Heart right ventricle (tissue), 16 donors: ENCODE results near the gene PSME1. TPM values are rescaled to one million over a fixed set of nuclear protein-coding genes. Genes with fewer than 3 reads are reported as not detected.
"Not testable (repeated sequence)": the region's sequence is repeated elsewhere in the genome, so short reads cannot be mapped to it uniquely, and the experiment has no call there.

Experiments used
- ATAC-seq, 8 donors: fragments of 200-7000 bp; cut with Tn5 transposase; one replicate each; pipeline ENCODE4 v1.9.1; 2020; ENCODE audit warnings: mild to moderate bottlenecking in 8 of 8, moderate library complexity in 8 of 8, moderate number of reproducible peaks in 1 of 8
- DNase-seq, 2 donors: peaks; one replicate each; pipeline ENCODE4 v3.0.0-alpha.2; 2020
- H3K27ac ChIP-seq, 10 donors: fragments of 200-600 bp; sonication (generic) in 2 of 10; one replicate each; pipeline versions ENCODE4 v1.5.0 to v1.8.0; 2020 to 2022; ENCODE audit warnings: mild to moderate bottlenecking in 3 of 10
- H3K27me3 ChIP-seq, 7 donors: fragments of 200-600 bp; one replicate each; pipeline ENCODE4 v1.8.0; 2021 to 2022; ENCODE audit warnings: mild to moderate bottlenecking in 2 of 7
- H3K36me3 ChIP-seq, 9 donors: fragments of 200-600 bp; sonication (generic) in 1 of 9; one replicate each; pipeline versions ENCODE4 v1.5.0 to v1.8.0; 2020 to 2022; ENCODE audit warnings: mild to moderate bottlenecking in 2 of 9
- H3K4me1 ChIP-seq, 9 donors: fragments of 200-600 bp; sonication (generic) in 1 of 9; one replicate each; pipeline versions ENCODE4 v1.5.0 to v1.8.0; 2020 to 2022; ENCODE audit warnings: mild to moderate bottlenecking in 4 of 9
- H3K4me3 ChIP-seq, 10 donors: fragments of 200-600 bp; sonication (generic) in 2 of 10; one replicate each; pipeline versions ENCODE4 v1.5.0 to v1.8.0; 2020 to 2022; ENCODE audit warnings: mild to moderate bottlenecking in 7 of 10, moderate library complexity in 2 of 10
- H3K9me3 ChIP-seq, 11 donors: fragments of 200-600 bp in 10 of 11; sonication (generic) in 2 of 11; one replicate each; pipeline versions ENCODE4 v1.5.0 to v1.8.0; 2013 to 2022; ENCODE audit warnings: mild to moderate bottlenecking in 2 of 11, control low read depth in 1 of 11, moderate library complexity in 1 of 11
- WGBS, 2 donors: extraction: QIAGEN DNeasy Blood & Tissue Kit; methylation state at CpG; one replicate each; pipeline ENCODE4 v1.1.7; 2013; ENCODE audit warnings: inconsistent platforms in 1 of 2; 5-methylcytosine and 5-hydroxymethylcytosine counted together
- intact Hi-C, 10 donors: fragments of 100-400 bp; cut with DNase I; formaldehyde crosslinking; loops; one replicate each; pipeline versions ENCODE4 v1.11.1 to v1.14.2; 2022
- polyA plus RNA-seq, 2 donors: library from polyadenylated mRNA; stranded (reverse); fragments of 200-250 nt; gene quantifications; one replicate each; pipeline ENCODE4 v1.2.3, GENCODE V29; 2013
- total RNA-seq, 10 donors: library from RNA; stranded (reverse); fragmentation: NEBNext Ultra II Directional in 3 of 10; extraction: Animal tissue kit (Norgen Biotek cat#: 25700) in 3 of 10; gene quantifications; one replicate each; pipeline versions ENCODE4 v1.2.1 to v1.2.4, GENCODE V29; 2021 to 2023
- TF ChIP-seq, protein P1 (sequence below), 9 donors: fragments of 200-600 bp; sonication (generic) in 2 of 9; IDR thresholded peaks; one replicate each; pipeline versions ENCODE4 v1.5.0 to v1.8.0; 2021 to 2022; ENCODE audit warnings: antibody characterized with exemption in 9 of 9, mild to moderate bottlenecking in 5 of 9, moderate library complexity in 1 of 9
- donor health status: Arrhythmogenic right ventricular cardiomyopathy.
- donor health status: ischemic (EF 13 %, LVEDD 7.1; RV severe dilation, severe dysfunction).
- donor health status: healthy with polysubstance abuse.
- donor health status: DM: no; HTN: yes; CAD: no.
- donor health status: DM: no; HTN: no; CAD: no.
- donor health status: ischemic (EF 25% LVEDD 6.9; RV normal size, moderate dysfunction).
- donor health status: ischemic (EF 25% LVEDD 5.7; RV mildly dilated, moderate dysfunction).
- donor health status: healthy.
- donor health status: DM: yes; HTN: yes; CAD: no.
- donor health status: Ischemic cardiomyopathy.
- donor health status: ischemic (EF 35%, LVEDD 5.7; RV mildly dilated, moderate dysfunction).
- donor health status: nonischemic (EF 11% LVEDD 7.7; RV severe dilation, severe dysfunction).
- donor health status: DM: yes; HTN: yes; CAD: no.
- donor health status: PGD.
- donor health status: ischemic (EF 29% LVEDD 5.4; RV normal size, mild dysfunction).
- donor health status: nonischemic (EF 23%, LVEDD 6.1; RV moderate dilation, normal function).

Gene PSME1
- total and polyA plus RNA-seq, 12 donors = 84.3 to 341 (median 103) TPM

DNA sequence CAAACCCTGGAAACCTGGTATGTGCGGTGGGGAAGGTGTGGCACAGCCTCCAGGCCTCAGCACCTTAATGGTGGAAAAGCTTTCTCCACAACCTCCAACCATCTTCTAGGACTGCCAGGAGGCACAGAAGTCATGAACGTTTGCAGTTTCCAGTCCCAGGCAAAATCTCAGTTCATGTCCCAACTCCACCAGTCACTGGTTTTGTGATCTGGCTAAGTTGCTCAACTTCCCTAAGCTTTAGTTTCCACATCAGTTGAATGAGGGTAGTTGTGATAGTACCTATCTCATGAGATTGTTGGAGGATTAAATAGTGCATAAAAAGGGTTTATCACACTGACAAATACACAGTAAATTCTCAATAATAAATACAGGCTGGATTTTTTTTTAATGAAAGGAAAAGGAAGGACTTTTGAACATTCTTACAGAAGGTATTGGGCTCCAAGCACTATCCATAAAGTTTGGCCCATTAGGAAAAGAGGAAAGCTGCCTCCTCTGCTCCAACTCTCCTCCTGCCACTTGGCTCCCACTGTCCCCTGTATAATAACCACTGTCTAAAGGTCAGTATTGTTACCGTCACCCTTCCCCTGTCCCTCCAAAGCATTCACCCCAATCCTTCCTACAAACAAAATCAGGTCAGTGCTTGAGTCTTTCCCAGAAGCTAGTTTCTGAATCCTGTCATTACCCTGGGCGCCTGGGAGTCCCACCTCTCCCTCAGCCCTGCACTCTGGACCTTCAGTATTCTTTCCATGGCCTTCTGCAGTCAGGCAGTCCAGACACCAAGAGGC, 35.6 kb upstream of the PSME1 start:
- Histone ChIP-seq H3K4me3 (no peak overlapping the region), H3K27ac (no peak overlapping the region), H3K36me3 (peaks cover 0 to 67% (median 0%) of the 10 kb centered on the region in 9 donors), H3K27me3 (no peaks in the 10 kb centered on the region), H3K9me3 (no peaks in the 10 kb centered on the region), H3K4me1 (peaks cover 0 to 5% (median 1%) of the 10 kb centered on the region in 9 donors)
- ATAC-seq = no peak
- intact Hi-C loops = loop anchor here in 2 of 10 donors (5.0 to 10.0 kb wide), 2 partner anchors 38 to 116 kb away; partner anchors contain the start of gene DHRS4L2 (in 1 of the 2)
- no peak for DNase-seq
- TF ChIP-seq, protein P1, sequence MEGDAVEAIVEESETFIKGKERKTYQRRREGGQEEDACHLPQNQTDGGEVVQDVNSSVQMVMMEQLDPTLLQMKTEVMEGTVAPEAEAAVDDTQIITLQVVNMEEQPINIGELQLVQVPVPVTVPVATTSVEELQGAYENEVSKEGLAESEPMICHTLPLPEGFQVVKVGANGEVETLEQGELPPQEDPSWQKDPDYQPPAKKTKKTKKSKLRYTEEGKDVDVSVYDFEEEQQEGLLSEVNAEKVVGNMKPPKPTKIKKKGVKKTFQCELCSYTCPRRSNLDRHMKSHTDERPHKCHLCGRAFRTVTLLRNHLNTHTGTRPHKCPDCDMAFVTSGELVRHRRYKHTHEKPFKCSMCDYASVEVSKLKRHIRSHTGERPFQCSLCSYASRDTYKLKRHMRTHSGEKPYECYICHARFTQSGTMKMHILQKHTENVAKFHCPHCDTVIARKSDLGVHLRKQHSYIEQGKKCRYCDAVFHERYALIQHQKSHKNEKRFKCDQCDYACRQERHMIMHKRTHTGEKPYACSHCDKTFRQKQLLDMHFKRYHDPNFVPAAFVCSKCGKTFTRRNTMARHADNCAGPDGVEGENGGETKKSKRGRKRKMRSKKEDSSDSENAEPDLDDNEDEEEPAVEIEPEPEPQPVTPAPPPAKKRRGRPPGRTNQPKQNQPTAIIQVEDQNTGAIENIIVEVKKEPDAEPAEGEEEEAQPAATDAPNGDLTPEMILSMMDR (IDR thresholded peaks at IDR 0.05) = no peak
- 85 to 86% methylated on average over 4 of the region's 4 CpGs for WGBS, 2 donors

DNA sequence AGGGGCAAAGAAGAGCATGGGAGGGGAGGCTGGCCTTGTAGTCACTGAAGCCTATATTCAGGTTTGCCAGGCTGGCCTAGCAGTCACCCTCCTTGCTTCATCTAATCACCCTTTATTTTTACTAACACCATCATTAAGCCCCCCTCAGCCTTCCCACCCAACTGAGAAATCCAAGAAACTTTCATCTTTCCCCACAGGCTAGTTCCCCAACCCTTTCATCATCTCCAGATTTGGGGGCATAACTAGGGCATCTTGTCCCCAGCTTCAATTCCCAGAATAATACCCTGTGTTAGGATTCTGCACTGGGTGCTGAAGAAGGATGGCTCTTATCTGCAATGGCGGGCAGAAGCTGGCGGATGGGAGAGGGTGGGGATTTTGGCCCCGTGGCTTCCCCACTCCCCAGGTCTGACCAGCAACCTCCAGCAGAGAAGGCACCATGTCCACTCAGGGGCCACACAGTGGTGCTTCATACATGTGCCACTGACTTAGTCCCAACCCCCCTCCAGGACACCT, 35.0 kb upstream of the PSME1 start:
- Histone ChIP-seq H3K9me3 (no peaks in the 10 kb centered on the region), H3K27me3 (no peaks in the 10 kb centered on the region), H3K4me3 (no peak overlapping the region), H3K27ac (no peak overlapping the region), H3K36me3 (peaks cover 0 to 67% (median 0%) of the 10 kb centered on the region in 9 donors), H3K4me1 (peaks cover 0 to under 1% (median 0%) of the 10 kb centered on the region in 9 donors)
- DNase-seq = no peak
- TF ChIP-seq, protein P1 (IDR thresholded peaks at IDR 0.05) = no peak
- ATAC-seq = no peak
- WGBS, 2 donors = 92 to 97% methylated on average over 3 of the region's 3 CpGs
- intact Hi-C loops = loop anchor here in 2 of 10 donors (5.0 to 10.0 kb wide), 2 partner anchors 39 to 116 kb away; partner anchors contain the start of gene DHRS4L2 (in 1 of the 2)

DNA sequence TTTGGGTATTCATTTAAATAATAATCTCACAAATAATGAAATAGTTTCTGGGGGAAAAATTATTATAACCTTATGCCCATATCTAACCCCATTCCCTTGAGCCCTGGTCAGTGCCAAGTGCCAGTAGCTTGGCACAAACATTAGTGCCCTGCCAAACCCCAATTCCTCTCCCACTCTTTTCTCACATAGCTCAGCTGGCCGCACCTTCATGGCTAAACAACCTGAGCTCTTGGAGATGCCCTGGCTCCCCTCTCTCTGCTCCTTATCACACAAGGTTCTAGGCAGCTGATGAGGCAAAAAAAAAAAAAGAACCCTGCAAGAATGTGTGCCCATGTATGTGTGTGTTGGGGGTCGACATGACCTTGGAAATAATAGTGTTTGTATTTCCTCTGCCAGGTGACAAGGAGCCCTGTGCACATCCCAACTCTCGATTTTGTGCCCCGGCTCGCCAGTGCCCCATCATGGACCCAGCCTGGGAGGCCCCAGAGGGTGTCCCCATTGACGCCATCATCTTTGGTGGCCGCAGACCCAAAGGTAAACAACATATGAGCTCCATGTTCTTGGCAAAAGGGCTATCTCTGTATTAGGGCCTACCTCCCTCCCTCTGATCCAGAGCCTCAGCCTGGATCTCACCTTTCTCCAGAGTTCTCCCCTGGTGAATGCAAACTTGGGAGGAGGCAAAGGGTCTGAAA, 33.5 kb upstream of the PSME1 start:
- DNase-seq (no peak), ATAC-seq (no peak)
- H3K9me3 ChIP-seq = no peaks in the 10 kb centered on the region
- H3K36me3 ChIP-seq = peaks cover 0 to 67% (median 0%) of the 10 kb centered on the region in 9 donors
- 92% methylated on average over 7 of the region's 7 CpGs for WGBS, 2 donors
- no peak overlapping the region for H3K4me3 ChIP-seq
- intact Hi-C loops = loop anchor here in 2 of 10 donors (5.0 to 10.0 kb wide), 2 partner anchors 40 to 118 kb away; partner anchors contain the start of gene DHRS4L2 (in 1 of the 2)
- no peak overlapping the region for H3K27ac ChIP-seq
- TF ChIP-seq, protein P1 (IDR thresholded peaks at IDR 0.05) = no peak
- no peaks in the 10 kb centered on the region for H3K27me3 ChIP-seq
- H3K4me1 ChIP-seq = peaks cover 0 to 8% (median 0%) of the 10 kb centered on the region in 9 donors

DNA sequence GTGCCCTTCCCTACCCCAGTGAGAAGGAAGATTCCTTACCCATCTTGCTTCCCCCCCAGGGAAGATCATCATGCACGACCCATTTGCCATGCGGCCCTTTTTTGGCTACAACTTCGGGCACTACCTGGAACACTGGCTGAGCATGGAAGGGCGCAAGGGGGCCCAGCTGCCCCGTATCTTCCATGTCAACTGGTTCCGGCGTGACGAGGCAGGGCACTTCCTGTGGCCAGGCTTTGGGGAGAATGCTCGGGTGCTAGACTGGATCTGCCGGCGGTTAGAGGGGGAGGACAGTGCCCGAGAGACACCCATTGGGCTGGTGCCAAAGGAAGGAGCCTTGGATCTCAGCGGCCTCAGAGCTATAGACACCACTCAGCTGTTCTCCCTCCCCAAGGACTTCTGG, 32.5 kb upstream of the PSME1 start:
- Histone ChIP-seq H3K36me3 (peaks cover 0 to 57% (median 0%) of the 10 kb centered on the region in 9 donors), H3K9me3 (no peaks in the 10 kb centered on the region), H3K4me3 (no peak overlapping the region), H3K4me1 (peaks cover 0 to 12% (median 0%) of the 10 kb centered on the region in 9 donors), H3K27me3 (no peaks in the 10 kb centered on the region), H3K27ac (no peak overlapping the region)
- DNase-seq (no peak), ATAC-seq (peak in 1 of 8 donors; percentile 9)
- intact Hi-C loops = loop anchor here in 2 of 10 donors (5.0 to 10.0 kb wide), 2 partner anchors 41 to 119 kb away; partner anchors contain the start of gene DHRS4L2 (in 1 of the 2)
- TF ChIP-seq, protein P1 (IDR thresholded peaks at IDR 0.05) = no peak
- WGBS, 2 donors = 89% methylated on average over 13 of the region's 13 CpGs

DNA sequence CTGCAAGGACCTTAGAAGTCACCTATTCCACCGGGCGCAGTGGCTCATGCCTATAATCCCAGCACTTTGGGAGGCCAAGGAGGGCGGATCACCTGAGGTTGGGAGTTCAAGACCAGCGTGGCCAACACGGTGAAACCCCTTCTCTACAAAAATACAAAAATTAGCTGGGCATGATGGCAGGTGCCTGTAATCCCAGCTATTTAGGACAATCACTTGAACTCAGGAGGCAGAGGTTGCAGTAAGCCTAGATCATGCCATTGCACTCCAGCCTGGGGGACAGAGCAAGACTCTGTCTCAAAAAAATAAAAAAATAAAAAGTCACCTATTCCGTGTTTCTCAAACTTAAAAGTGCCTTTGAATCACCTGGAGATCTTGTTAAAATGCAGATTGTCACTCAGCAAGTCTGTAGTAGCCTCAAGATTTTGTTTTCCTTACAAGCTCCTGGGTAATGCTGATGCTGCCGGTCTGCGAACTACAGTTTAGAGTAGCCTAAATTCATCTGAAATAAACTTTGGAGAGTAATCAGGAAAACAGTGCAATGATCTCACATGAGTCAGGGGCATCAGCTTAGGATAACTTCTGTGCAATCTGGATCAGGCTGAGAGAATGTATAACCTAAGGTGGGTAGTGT, 30.3 kb upstream of the PSME1 start:
- not testable (repeated sequence) for ATAC-seq, DNase-seq, H3K27me3 ChIP-seq, H3K9me3 ChIP-seq, H3K4me3 ChIP-seq
- Histone ChIP-seq H3K36me3 (peaks cover 0 to 34% (median 0%) of the 10 kb centered on the region in 9 donors), H3K27ac (peak overlapping the region in 1 of 10 donors; percentile 10), H3K4me1 (peaks cover 0 to 21% (median 7%) of the 10 kb centered on the region in 9 donors)
- WGBS, 2 donors = 92 to 96% methylated on average over 8 of the region's 8 CpGs
- intact Hi-C loops = loop anchor here in 4 of 10 donors (5.0 to 10.0 kb wide), 3 partner anchors 48 to 121 kb away; partner anchors contain the start of gene DHRS4L2 (in 1 of the 4)
